Fibroblast of lung (primary cell): ENCODE data around the gene CEP192.

Source experiments
- CTCF ChIP-seq, 2 donors: IDR thresholded peaks in 1 of 2; conservative IDR thresholded peaks in 1 of 2; 1 replicate in 1 of 2; 2 replicates in 1 of 2; pipeline ENCODE4 v1.5.1; 2011 to 2012; ENCODE audit warnings: low read length in 2 of 2, control low read depth in 1 of 2, inconsistent platforms in 1 of 2, low read depth in 1 of 2, mild to moderate bottlenecking in 1 of 2
- EZH2 ChIP-seq: IDR thresholded peaks from 2 replicates; pipeline ENCODE4 v1.5.1; 2012; ENCODE audit warnings: low read length, control low read depth, mild to moderate bottlenecking; ENCODE audit errors: missing control alignments

- TF ChIP-seq CTCF (conservative IDR thresholded peaks at IDR 0.05 in 1 of 2, IDR thresholded peaks at IDR 0.05 in 1 of 2; ENCODE audit: low read depth in 1 of 2, low read length in 2 of 2) (no peak), EZH2 (no peak)
Measured at GRCh38 chr18:13099113-13099512, 108.0 kb downstream of the CEP192 start.
